Memory B cell (primary cell): Measurements from ENCODE around the gene LBHD2.

Experiments
- ATAC-seq: fragments of 150-1000 bp; cut with Tn5 transposase; 2 replicates; pipeline ENCODE4 v1.10.0; 2021; ENCODE audit warnings: low read depth, mild to moderate bottlenecking, moderate library complexity
- DNase-seq, 2 donors: peaks; one replicate each; pipeline ENCODE4 v3.0.0; 2022; ENCODE audit warnings: low spot score in 2 of 2
- H3K27ac Mint-ChIP-seq: one replicate; pipeline ENCODE4 v1.8.0; 2022; ENCODE audit warnings: mild to moderate bottlenecking, moderate library complexity, mixed read lengths
- H3K27me3 Mint-ChIP-seq: one replicate; pipeline ENCODE4 v1.8.0; 2022; ENCODE audit warnings: mixed read lengths
- H3K36me3 Mint-ChIP-seq: one replicate; pipeline ENCODE4 v1.8.0; 2022; ENCODE audit warnings: mild to moderate bottlenecking, mixed read lengths
- H3K4me1 Mint-ChIP-seq: one replicate; pipeline ENCODE4 v1.8.0; 2022; ENCODE audit warnings: mixed read lengths
- H3K4me3 Mint-ChIP-seq: one replicate; pipeline ENCODE4 v1.8.0; 2022; ENCODE audit warnings: mild to moderate bottlenecking, moderate library complexity, mixed read lengths
- H3K9me3 Mint-ChIP-seq: one replicate; pipeline ENCODE4 v1.8.0; 2022; ENCODE audit warnings: mixed read lengths

Gene LBHD2

DNA sequence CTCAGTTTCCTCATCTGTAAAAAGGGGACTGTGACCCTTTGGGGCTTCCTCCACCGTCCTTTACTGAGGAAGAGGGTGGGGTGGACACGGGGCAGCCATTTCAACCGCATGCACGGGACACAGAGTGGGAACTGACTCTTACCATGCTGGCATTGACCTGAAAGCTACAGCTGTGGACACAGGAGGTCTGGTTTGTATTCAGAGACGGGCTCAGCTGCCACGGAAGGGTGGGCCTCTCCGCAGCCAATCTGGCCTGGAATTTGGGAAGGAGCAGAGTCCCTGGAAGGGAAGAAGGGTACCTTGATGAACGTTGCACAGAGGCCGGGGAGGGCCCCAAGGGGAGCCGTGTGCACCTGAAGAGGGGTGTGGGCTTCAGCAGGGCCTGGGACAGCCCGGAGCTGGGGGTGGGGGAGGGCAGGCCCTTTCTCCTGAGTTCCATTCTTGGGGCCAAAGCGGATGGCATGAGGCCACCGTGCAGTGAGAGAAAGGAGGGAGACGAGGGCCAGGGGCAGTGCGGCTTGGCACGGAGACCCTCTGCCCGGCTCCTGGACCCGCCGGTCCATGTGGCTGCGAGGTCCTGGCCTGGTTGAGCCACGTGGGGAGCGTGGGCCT, 53.8 kb downstream of the LBHD2 start:
- Mint-ChIP-seq H3K4me1 (peaks cover 14% of the 10 kb centered on the region), H3K36me3 (no peaks in the 10 kb centered on the region), H3K27me3 (peaks cover 11% of the 10 kb centered on the region), H3K4me3 (no peak overlapping the region), H3K9me3 (no peaks in the 10 kb centered on the region), H3K27ac (no peak overlapping the region)
- ATAC-seq (no peak), DNase-seq (no peak)

DNA sequence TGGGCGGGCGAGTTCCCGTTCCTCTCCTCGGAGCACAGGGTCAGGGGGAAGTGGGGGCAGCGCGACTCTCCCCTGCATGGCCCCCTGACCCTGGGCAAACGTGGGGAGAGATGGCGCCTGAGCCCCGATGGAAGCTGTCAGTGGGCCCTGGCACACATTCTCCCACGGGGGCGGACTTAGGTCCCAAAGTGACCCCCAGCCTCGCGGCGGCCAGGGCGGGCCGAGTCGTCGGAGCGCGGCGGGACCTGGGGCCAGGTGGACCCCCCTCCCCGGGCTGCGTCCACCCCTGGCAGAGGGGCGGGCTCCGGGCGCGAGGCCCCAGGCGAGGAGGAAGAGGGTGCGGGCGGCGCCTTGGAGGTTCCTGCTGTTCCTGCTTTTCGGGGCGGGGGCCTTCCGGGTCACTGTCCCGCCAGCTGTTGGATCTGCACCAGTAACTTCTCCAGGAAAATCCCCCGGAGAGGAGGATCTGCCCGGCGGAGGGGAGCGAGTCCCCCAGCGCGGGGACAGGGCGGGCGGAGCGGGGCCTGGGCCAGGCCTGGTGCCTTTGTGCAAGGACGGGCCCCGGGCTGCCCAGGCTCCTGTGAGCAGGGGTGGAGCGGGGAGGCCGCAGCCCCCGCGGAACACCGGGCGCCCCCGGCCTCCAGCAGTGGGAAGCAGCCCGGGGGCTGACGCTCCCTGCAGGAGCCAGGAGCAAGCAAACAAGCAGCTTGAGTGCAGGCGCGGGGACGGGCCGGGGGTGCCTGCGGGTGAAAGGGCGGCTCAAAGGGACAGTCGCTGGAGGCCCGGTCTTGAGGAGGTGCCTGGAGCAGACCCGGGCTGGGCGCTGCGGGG, 54.5 kb downstream of the LBHD2 start:
- Mint-ChIP-seq H3K4me1 (peaks cover 14% of the 10 kb centered on the region), H3K27me3 (peaks cover 17% of the 10 kb centered on the region), H3K36me3 (no peaks in the 10 kb centered on the region), H3K4me3 (no peak overlapping the region), H3K27ac (no peak overlapping the region), H3K9me3 (no peaks in the 10 kb centered on the region)
- no peak for DNase-seq
- no peak for ATAC-seq

DNA sequence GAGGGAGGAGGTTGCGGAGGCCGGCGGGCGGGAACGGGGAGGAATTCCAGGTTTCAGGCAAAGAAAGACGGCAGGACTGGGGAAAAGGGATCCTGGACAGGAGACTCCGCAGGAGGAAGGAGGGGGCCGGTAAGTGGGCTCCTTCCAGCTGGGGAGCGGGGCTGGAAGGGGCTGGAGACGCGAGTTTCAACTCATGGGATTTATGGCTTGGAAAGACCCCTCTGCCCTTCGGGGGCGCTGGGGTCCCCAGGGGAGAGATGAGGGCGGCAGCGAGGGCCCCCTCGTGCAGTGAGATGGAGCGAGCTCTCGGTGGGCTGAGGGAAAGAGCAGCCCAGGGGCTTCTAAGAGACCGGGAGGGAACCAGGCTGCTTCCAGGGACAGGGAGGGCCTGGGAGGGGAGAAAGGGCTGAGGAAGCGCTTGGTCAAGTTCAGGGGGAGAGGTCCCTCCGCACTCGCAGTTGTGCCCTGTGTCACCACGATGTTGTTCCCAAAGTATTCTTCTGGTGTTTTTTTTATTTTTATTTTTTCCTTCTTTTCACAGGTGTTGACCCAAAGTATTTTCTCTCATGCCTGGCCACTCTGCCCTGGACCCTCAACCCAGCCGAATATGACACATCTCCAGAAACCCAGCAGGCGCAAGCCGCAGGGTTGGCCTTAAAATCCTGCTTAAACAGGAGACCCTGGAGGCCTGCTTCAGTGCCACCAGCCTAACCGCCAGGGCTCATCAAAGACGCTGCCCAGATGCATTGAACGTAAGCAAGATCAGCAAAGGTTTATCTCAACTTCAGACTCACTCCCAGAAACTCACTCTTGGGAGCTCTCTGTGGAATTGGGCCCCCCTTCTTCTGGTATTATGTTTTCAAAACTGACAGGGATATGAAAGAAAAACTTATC, 55.4 kb downstream of the LBHD2 start:
- no peak overlapping the region for H3K4me3 Mint-ChIP-seq
- no peaks in the 10 kb centered on the region for H3K9me3 Mint-ChIP-seq
- no peak overlapping the region for H3K27ac Mint-ChIP-seq
- H3K27me3 Mint-ChIP-seq, result peaks cover 18% of the 10 kb centered on the region
- peaks cover 14% of the 10 kb centered on the region for H3K4me1 Mint-ChIP-seq
- no peaks in the 10 kb centered on the region for H3K36me3 Mint-ChIP-seq
- DNase-seq, result no peak
- ATAC-seq, result no peak
